Measurements from ENCODE around the gene SMARCB1. TPM values are rescaled to one million over a fixed set of nuclear protein-coding genes. Genes with fewer than 3 reads are reported as not detected.

Gene SMARCB1
- total RNA-seq, 4 donors from 2014 or later: 31.5 to 53.4 (median 43.8) TPM

DNA sequence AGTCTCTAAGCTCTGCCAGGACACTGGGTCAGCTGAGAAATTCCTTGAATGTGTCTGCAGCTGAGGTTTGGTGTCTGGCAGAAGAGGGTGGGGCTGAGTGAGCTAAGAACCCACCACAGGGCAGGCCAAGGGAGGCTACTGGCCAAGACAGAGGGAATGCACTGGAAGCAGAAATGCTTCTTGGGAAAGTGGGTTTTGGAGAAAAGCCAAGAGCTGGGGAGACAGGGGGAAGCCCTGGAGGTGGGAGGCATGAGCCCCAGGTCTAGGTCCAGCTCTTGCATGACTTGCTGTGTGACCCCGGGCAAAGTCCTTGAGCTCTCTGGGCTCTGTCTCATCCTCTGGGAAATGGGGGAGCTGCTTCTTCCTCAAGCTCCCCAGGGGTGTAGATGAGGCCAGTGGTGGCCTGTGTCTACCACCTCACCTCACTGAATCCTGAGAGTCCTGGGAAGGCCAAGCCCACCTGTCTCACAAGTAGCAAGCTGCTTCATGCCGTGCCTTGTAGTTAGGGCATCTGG lies 11.8 kb upstream of the SMARCB1 start:
- DNase-seq (ENCODE audit: low spot score in 2 of 2): no peak
- 61 to 78% methylated on average over 2 of the region's 2 CpGs for WGBS, 2 donors

DNA sequence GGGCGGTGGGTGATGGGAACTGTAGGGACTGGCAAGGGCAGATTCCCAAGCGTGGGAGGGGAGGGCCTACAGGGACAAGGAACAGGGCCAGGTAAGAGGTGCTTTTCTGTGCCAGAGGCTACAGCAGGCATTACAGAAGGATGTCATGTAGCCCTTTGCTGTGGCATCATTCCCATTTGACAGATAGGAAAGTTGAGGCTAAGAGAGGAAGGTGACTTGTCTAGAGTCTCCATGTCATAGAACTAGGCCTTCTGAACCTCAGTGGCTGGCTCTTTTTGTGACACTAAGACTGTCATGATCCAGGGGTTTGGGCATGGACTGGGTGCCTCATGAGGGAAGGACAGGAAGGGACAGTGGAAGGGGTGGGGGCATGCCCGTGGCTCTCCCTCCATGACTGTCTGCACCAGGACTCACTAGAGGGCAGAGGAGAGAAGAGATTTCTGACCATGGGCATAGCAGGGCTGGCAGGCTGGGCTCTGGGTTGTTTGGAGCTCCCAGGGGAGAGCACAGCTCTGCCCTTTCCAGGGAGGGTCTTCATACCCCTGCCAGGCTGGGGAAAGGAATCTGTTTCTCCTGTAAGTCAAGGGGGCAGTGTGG lies 10.9 kb upstream of the SMARCB1 start:
- no peaks in the 10 kb centered on the region for H3K27me3 ChIP-seq
- H3K4me3 ChIP-seq: no peak overlapping the region
- H3K36me3 ChIP-seq: no peaks in the 10 kb centered on the region
- no peak for DNase-seq (ENCODE audit: low spot score in 2 of 2)
- TF ChIP-seq, protein P1, sequence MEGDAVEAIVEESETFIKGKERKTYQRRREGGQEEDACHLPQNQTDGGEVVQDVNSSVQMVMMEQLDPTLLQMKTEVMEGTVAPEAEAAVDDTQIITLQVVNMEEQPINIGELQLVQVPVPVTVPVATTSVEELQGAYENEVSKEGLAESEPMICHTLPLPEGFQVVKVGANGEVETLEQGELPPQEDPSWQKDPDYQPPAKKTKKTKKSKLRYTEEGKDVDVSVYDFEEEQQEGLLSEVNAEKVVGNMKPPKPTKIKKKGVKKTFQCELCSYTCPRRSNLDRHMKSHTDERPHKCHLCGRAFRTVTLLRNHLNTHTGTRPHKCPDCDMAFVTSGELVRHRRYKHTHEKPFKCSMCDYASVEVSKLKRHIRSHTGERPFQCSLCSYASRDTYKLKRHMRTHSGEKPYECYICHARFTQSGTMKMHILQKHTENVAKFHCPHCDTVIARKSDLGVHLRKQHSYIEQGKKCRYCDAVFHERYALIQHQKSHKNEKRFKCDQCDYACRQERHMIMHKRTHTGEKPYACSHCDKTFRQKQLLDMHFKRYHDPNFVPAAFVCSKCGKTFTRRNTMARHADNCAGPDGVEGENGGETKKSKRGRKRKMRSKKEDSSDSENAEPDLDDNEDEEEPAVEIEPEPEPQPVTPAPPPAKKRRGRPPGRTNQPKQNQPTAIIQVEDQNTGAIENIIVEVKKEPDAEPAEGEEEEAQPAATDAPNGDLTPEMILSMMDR (IDR thresholded peaks at IDR 0.05): no peak
- no peak for TF ChIP-seq POLR2A (IDR thresholded peaks at IDR 0.05)
- TF ChIP-seq EP300 (IDR thresholded peaks at IDR 0.05): no peak
- H3K9me3 ChIP-seq: no peaks in the 10 kb centered on the region
- H3K27ac ChIP-seq: no peak overlapping the region
- 78 to 94% methylated on average over 3 of the region's 3 CpGs for WGBS, 2 donors
- H3K4me1 ChIP-seq: peaks cover 0 to 50% (median 20%) of the 10 kb centered on the region in 4 donors

More for the DNA sequence above, 11.8 kb upstream of the SMARCB1 start:
- H3K27me3 ChIP-seq: no peaks in the 10 kb centered on the region
- H3K4me1 ChIP-seq: peaks cover 0 to 53% (median 19%) of the 10 kb centered on the region in 4 donors
- no peaks in the 10 kb centered on the region for H3K36me3 ChIP-seq
- peak overlapping the region in 2 of 4 donors; percentile 5 to 41 for H3K27ac ChIP-seq
- no peak overlapping the region for H3K4me3 ChIP-seq
- H3K9me3 ChIP-seq: no peaks in the 10 kb centered on the region
- no peak for TF ChIP-seq EP300 (IDR thresholded peaks at IDR 0.05)
- no peak for TF ChIP-seq POLR2A (IDR thresholded peaks at IDR 0.05)
- TF ChIP-seq, protein P1 (IDR thresholded peaks at IDR 0.05): no peak

DNA sequence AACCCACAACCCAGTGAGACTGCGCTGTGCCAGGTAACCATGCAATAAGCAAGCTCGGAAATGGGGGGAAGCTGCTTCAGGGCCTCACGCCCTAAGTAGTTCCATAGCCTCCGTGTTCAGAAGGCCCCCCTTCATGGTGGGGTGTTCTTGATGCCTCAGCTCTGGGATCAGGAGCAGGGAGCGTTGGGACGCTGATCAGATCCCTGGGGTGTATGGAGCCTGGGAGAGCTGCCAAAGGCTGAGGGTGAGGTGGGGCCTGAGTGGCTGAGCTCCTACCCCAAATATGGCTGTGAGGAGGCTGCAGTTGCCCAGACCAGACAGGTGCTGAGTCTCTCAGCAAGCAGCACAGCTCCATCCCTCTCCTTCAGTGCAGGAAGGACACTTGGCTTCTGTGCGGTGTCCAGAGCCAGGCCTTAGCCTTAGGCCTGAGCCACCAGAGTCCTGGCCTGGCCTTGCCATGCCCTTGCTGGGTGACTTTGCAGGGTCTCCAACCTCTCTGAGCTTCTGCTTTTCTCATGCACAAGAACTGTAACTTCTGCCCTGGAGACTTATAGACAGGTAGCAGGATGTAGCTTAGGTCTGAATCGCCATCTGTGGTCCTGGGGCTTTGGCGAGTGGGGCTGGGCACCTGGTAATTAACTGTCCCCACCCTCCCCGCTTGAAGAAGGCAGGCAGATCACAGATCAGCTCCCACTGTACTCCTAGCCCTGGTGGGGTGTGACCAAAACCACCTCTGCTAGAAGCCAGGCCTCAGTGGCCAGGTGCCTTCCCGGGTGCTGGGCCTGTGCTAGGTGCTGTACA lies 8.8 kb upstream of the SMARCB1 start:
- Histone ChIP-seq H3K9me3 (no peaks in the 10 kb centered on the region), H3K27me3 (no peaks in the 10 kb centered on the region), H3K27ac (peak overlapping the region in 2 of 4 donors; percentile 4 to 11), H3K4me3 (no peak overlapping the region), H3K4me1 (peaks cover 0 to 48% (median 22%) of the 10 kb centered on the region in 4 donors), H3K36me3 (peaks cover 0 to 5% (median 0%) of the 10 kb centered on the region in 3 donors)
- 66 to 80% methylated on average over 7 to 11 of the region's 11 CpGs for WGBS, 2 donors
- no peak for DNase-seq (ENCODE audit: low spot score in 2 of 2)
- TF ChIP-seq, protein P1 (IDR thresholded peaks at IDR 0.05): no peak
- TF ChIP-seq EP300 (IDR thresholded peaks at IDR 0.05) (no peak), POLR2A (IDR thresholded peaks at IDR 0.05) (no peak)

DNA sequence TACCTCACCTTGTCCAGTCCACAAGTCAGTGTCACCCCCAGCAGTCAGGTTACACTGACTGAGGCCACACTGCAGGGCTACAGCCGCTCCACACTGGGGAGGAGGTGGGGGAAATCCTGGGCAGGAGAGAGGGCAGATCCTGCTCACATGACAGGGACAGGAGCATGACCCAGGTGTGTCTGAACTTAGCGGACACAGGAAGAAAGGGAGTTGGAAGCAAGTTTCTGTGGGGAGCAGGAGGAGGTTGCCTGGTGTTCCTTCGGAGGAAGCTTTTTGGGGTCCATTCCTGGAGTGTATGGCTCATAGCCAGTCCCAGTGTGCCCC lies 8.2 kb upstream of the SMARCB1 start:
- WGBS, 2 donors: 72 to 78% methylated on average over 3 of the region's 3 CpGs
- H3K27ac ChIP-seq: no peak overlapping the region
- DNase-seq (ENCODE audit: low spot score in 2 of 2): no peak
- H3K27me3 ChIP-seq: no peaks in the 10 kb centered on the region
- TF ChIP-seq, protein P1 (IDR thresholded peaks at IDR 0.05): no peak
- TF ChIP-seq EP300 (IDR thresholded peaks at IDR 0.05) (no peak), POLR2A (IDR thresholded peaks at IDR 0.05) (no peak)
- peaks cover 0 to 5% (median 0%) of the 10 kb centered on the region in 3 donors for H3K36me3 ChIP-seq
- H3K4me3 ChIP-seq: no peak overlapping the region
- no peaks in the 10 kb centered on the region for H3K9me3 ChIP-seq
- H3K4me1 ChIP-seq: peaks cover 0 to 43% (median 16%) of the 10 kb centered on the region in 4 donors

DNA sequence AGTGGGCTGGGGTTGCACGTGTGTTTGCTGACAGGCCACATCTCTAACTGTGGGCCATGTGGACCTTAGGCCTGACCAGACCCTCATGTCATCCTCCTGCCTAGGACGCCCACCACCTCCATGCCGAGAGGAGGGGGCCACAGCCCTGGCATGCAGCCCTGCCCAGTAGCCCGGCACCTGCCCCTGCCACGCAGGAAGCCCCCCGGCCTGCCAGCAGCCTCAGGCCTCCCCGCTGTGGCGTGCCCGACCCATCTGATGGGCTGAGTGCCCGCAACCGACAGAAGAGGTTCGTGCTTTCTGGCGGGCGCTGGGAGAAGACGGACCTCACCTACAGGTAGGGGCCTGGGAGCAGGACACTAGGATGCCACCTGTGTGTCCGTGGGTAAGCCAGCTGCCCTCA lies 7.7 kb upstream of the SMARCB1 start:
- no peak overlapping the region for H3K27ac ChIP-seq
- H3K4me3 ChIP-seq: no peak overlapping the region
- 80 to 88% methylated on average over 3 to 9 of the region's 16 CpGs for WGBS, 2 donors

More for the DNA sequence above, 7.7 kb upstream of the SMARCB1 start:
- Histone ChIP-seq H3K36me3 (peaks cover 0 to 5% (median 0%) of the 10 kb centered on the region in 3 donors), H3K4me1 (peaks cover 0 to 37% (median 13%) of the 10 kb centered on the region in 4 donors), H3K9me3 (no peaks in the 10 kb centered on the region), H3K27me3 (no peaks in the 10 kb centered on the region)
- no peak for DNase-seq (ENCODE audit: low spot score in 2 of 2)
- no peak for TF ChIP-seq EP300 (IDR thresholded peaks at IDR 0.05)
- TF ChIP-seq POLR2A (IDR thresholded peaks at IDR 0.05): no peak
- TF ChIP-seq, protein P1 (IDR thresholded peaks at IDR 0.05): no peak

Data from tibial nerve (tissue), 4 donors.